ENCODE measurements around the gene TMEM184B.

DNA sequence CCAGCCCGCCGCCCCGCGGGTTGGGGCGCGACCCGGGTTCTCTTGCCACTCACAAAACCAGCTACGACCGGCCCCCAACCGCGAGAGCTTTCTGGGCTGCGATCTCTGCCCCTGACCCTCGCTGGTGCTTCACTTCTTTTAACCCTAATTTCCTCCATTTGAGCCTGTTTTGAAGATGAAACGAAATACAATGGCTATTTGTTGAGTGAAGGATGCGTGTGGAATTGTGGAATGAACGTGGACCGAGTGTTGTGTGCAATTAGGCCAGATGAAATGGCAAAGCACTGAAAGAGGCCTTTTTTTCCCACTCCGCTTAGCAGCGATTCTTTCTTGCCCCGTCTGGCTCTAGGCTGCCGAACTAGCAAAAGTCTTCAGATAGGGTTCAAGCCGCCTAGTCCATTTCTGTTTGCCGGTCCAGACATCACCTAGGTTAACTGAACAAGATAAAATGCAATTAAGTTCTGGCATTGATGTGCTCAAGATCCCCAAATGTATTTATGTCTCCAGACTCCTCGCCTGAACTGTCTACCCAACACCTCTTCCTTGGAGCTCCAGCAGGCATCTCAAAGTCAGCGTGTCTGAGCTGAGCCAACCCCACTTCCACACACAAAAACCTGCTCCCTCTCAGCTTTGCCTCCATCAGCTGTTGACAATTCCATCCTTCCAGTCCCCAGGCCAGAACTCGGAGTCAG lies 471 bp upstream of the TMEM184B start:
- TF ChIP-seq, protein P1, sequence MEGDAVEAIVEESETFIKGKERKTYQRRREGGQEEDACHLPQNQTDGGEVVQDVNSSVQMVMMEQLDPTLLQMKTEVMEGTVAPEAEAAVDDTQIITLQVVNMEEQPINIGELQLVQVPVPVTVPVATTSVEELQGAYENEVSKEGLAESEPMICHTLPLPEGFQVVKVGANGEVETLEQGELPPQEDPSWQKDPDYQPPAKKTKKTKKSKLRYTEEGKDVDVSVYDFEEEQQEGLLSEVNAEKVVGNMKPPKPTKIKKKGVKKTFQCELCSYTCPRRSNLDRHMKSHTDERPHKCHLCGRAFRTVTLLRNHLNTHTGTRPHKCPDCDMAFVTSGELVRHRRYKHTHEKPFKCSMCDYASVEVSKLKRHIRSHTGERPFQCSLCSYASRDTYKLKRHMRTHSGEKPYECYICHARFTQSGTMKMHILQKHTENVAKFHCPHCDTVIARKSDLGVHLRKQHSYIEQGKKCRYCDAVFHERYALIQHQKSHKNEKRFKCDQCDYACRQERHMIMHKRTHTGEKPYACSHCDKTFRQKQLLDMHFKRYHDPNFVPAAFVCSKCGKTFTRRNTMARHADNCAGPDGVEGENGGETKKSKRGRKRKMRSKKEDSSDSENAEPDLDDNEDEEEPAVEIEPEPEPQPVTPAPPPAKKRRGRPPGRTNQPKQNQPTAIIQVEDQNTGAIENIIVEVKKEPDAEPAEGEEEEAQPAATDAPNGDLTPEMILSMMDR (IDR thresholded peaks at IDR 0.05), result no peak
- TF ChIP-seq POLR2A (IDR thresholded peaks at IDR 0.05), result no peak
